ENCODE results near the gene RNF133. TPM values are rescaled to one million over a fixed set of nuclear protein-coding genes. Genes with fewer than 3 reads are reported as not detected.

The RNF133 gene
- total RNA-seq, 1 donor from 2014 or later, result not detected

DNA sequence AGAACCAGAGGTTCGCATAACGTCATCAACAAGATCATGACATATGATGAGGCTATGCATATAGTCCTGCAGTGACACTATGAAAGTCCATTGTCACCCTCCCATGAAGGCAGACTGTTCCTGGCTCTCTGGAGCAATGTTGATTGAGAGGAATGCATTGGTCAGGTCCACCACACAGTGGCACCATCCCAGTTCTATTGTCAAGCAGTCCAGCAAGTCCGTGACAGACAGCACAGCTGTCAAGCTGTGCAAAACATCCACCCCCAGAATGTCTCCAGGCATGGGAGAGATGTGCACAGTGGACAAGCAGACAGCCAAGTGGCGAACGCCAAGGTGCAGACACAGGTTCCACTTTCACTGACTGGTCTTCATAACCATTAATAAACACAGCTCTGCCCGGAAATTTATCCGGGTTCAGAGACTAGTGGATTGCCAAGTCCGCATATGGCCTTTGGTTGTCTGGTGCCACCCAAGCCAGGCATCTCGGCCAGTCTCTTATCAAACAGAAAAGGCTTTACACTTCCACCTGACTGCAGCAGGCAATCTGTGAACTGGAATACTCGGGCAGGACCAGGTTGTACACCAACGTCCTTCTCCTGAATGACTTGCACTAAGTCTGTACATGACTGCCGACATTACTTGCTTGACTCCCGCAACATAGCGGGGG lies 7.2 kb downstream of the RNF133 start:
- TF ChIP-seq, protein P1, sequence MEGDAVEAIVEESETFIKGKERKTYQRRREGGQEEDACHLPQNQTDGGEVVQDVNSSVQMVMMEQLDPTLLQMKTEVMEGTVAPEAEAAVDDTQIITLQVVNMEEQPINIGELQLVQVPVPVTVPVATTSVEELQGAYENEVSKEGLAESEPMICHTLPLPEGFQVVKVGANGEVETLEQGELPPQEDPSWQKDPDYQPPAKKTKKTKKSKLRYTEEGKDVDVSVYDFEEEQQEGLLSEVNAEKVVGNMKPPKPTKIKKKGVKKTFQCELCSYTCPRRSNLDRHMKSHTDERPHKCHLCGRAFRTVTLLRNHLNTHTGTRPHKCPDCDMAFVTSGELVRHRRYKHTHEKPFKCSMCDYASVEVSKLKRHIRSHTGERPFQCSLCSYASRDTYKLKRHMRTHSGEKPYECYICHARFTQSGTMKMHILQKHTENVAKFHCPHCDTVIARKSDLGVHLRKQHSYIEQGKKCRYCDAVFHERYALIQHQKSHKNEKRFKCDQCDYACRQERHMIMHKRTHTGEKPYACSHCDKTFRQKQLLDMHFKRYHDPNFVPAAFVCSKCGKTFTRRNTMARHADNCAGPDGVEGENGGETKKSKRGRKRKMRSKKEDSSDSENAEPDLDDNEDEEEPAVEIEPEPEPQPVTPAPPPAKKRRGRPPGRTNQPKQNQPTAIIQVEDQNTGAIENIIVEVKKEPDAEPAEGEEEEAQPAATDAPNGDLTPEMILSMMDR (IDR thresholded peaks at IDR 0.05; ENCODE audit: partially characterized antibody, unreplicated experiment), result no peak
- Mint-ChIP-seq H3K4me1 (ENCODE audit: low read depth, unreplicated experiment) (peaks cover 14% of the 10 kb centered on the region), H3K36me3 (ENCODE audit: unreplicated experiment) (peaks cover 7% of the 10 kb centered on the region), H3K27me3 (ENCODE audit: unreplicated experiment) (peaks cover 7% of the 10 kb centered on the region), H3K9me3 (ENCODE audit: unreplicated experiment) (peaks cover 5% of the 10 kb centered on the region), H3K27ac (ENCODE audit: unreplicated experiment) (no peak overlapping the region), H3K4me3 (ENCODE audit: unreplicated experiment) (no peak overlapping the region)
- no peak for DNase-seq

DNA sequence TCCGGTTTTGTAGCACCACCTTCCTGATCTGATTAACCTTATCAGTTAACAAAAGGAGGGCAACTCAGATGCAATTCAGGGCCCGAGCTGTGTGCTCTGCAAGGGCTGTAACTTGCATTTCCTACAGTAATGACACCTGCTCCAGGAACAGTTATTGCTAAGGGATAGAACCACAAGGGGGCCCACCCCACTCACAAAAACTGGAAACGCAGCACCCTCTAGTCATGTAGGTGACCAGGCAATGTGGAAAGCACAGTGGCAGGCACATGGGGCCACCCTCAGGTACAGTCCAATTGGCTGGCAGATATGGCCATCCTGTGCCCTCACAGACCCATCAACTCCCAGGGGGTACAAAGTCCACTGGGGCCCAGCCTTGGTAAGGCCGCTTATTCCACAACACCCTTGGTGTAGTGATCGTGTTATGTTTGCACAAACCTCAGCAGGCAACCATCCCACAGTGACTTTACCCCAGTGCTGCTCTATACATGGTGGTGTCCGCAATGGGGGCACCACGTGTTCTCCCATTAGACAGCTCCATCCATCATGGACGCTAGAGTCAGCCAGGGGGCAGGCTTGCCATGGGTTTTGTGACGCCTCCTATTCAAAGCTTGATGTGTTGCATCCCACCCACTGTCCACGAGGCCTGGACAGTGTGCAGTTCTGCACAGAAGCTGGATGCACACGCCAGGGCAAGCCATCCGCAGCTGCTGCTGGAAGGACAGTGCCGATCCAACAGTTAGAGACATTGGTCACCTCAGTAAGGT lies 9.4 kb downstream of the RNF133 start:
- Mint-ChIP-seq H3K36me3 (ENCODE audit: unreplicated experiment) (peaks cover 7% of the 10 kb centered on the region), H3K4me1 (ENCODE audit: low read depth, unreplicated experiment) (peaks cover 5% of the 10 kb centered on the region), H3K27me3 (ENCODE audit: unreplicated experiment) (peaks cover 5% of the 10 kb centered on the region), H3K9me3 (ENCODE audit: unreplicated experiment) (peaks cover 5% of the 10 kb centered on the region), H3K4me3 (ENCODE audit: unreplicated experiment) (no peak overlapping the region), H3K27ac (ENCODE audit: unreplicated experiment) (no peak overlapping the region)
- DNase-seq, result no peak
- TF ChIP-seq, protein P1 (IDR thresholded peaks at IDR 0.05; ENCODE audit: partially characterized antibody, unreplicated experiment), result no peak

DNA sequence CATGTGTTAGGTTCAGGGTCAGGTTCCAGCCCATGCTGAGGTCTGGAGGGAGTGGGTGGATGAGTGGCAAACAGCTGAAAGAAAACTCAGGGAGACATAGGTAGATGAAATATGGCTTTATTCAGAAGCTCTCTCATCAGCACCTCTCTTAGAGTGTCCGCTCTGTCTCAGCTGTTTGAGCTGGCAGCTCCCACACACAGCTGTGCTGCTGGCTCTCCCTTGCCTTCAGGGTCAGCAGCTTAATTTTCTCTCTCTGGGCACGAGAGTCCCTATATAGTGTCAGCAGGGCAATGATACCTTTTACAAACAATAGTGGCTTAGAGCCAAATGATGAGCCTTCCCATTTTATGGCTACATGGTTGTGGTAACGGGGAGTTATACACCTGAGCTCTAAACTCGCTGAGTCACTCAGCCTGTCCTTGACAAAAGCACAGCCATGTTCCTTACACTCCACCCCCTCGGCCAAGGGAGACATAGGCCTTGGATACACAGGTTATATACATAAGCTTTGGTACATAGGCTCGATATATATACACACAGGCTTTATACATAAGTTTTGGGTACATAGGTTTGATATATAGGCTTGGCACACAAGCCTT lies 10.4 kb downstream of the RNF133 start:
- H3K27me3 Mint-ChIP-seq (ENCODE audit: unreplicated experiment), result peaks cover 5% of the 10 kb centered on the region
- no peak overlapping the region for H3K4me3 Mint-ChIP-seq (ENCODE audit: unreplicated experiment)
- TF ChIP-seq, protein P1 (IDR thresholded peaks at IDR 0.05; ENCODE audit: partially characterized antibody, unreplicated experiment), result no peak
- no peak for DNase-seq
- peaks cover 7% of the 10 kb centered on the region for H3K36me3 Mint-ChIP-seq (ENCODE audit: unreplicated experiment)
- no peaks in the 10 kb centered on the region for H3K4me1 Mint-ChIP-seq (ENCODE audit: low read depth, unreplicated experiment)
- H3K27ac Mint-ChIP-seq (ENCODE audit: unreplicated experiment), result no peak overlapping the region
- H3K9me3 Mint-ChIP-seq (ENCODE audit: unreplicated experiment), result peaks cover 5% of the 10 kb centered on the region

GRCh38 chr7:122686360-122686878 lies 12.5 kb downstream of the RNF133 start:
- Mint-ChIP-seq H3K9me3 (ENCODE audit: unreplicated experiment) (no peaks in the 10 kb centered on the region), H3K4me3 (ENCODE audit: unreplicated experiment) (no peak overlapping the region), H3K27me3 (ENCODE audit: unreplicated experiment) (peaks cover 5% of the 10 kb centered on the region), H3K36me3 (ENCODE audit: unreplicated experiment) (no peaks in the 10 kb centered on the region), H3K4me1 (ENCODE audit: low read depth, unreplicated experiment) (no peaks in the 10 kb centered on the region), H3K27ac (ENCODE audit: unreplicated experiment) (no peak overlapping the region)
- no peak for DNase-seq
- TF ChIP-seq, protein P1 (IDR thresholded peaks at IDR 0.05; ENCODE audit: partially characterized antibody, unreplicated experiment), result no peak
